H1 (cell line): ENCODE data around the gene VRK2. TPM values are rescaled to one million over a fixed set of nuclear protein-coding genes. Genes with fewer than 3 reads are reported as not detected.

Experiments used
- CTCF ChIA-PET: fragments of 300-600 bp; sonication (Branson Sonifier 250); formaldehyde crosslinking; loops from one replicate; lab custom pipeline; 2021; ENCODE audit not compliant: partially characterized antibody; lab: Charles Lee
- POLR2A ChIA-PET: fragments of 300-600 bp; sonication (Branson Sonifier 250); formaldehyde crosslinking; loops from one replicate; lab custom pipeline; 2021; ENCODE audit warnings: inconsistent platforms; ENCODE audit not compliant: partially characterized antibody; lab: Charles Lee
- DNase-seq, 2 experiments: peaks; one replicate each; pipeline versions ENCODE4 v3.0.0 to v3.0.0-alpha.2; 2010 to 2022; ENCODE audit warnings: low spot score in 2 of 2, low read depth in 1 of 2, mixed read lengths in 1 of 2
- FAIRE-seq: peaks from 2 replicates; lab custom pipeline; 2011; peaks lifted over from hg19 to GRCh38; lab: Jason Lieb, UNC
- H2AFZ ChIP-seq: 2 replicates; pipeline ENCODE4 v1.8.1; 2012; ENCODE audit warnings: low read length, inconsistent platforms
- H2AK5ac ChIP-seq: 2 replicates; pipeline ENCODE4 v1.6.1; 2013; ENCODE audit warnings: low read depth, low read length
- H2BK120ac ChIP-seq: replicated peaks from 2 replicates; pipeline ENCODE3; 2013; ENCODE audit warnings: low read depth, low read length, inconsistent platforms
- H2BK12ac ChIP-seq: 2 replicates; pipeline ENCODE4 v1.6.1; 2013; ENCODE audit warnings: low read depth, low read length
- H2BK15ac ChIP-seq: 2 replicates; pipeline ENCODE4 v1.6.1; 2013; ENCODE audit warnings: low read length
- H2BK20ac ChIP-seq: 2 replicates; pipeline ENCODE4 v1.6.1; 2013; ENCODE audit warnings: low read length
- H2BK5ac ChIP-seq: 2 replicates; pipeline ENCODE4 v1.6.1; 2013; ENCODE audit warnings: low read depth, low read length
- H3K14ac ChIP-seq: 2 replicates; pipeline ENCODE4 v1.6.1; 2013; ENCODE audit warnings: inconsistent platforms; ENCODE audit not compliant: insufficient read length
- H3K18ac ChIP-seq: 2 replicates; pipeline ENCODE4 v1.6.1; 2013; ENCODE audit warnings: low read length; ENCODE audit errors: extremely low read depth
- H3K23ac ChIP-seq: 2 replicates; pipeline ENCODE4 v1.6.1; 2013; ENCODE audit warnings: inconsistent platforms; ENCODE audit not compliant: insufficient read length
- H3K23me2 ChIP-seq: 2 replicates; pipeline ENCODE4 v1.6.1; 2013; ENCODE audit warnings: low read depth, low read length
- H3K27ac ChIP-seq: 2 replicates; pipeline ENCODE4 v1.6.1; 2011; ENCODE audit warnings: low read depth, low read length, inconsistent platforms
- H3K27me3 ChIP-seq, 4 experiments: replicated peaks in 1 of 4; 1 replicate in 1 of 4; 2 replicates in 3 of 4; pipeline versions ENCODE4 v1.6.1 to v1.8.1; 2011 to 2013; ENCODE audit warnings: low read length in 3 of 4, mild to moderate bottlenecking in 3 of 4, inconsistent platforms in 2 of 4, mixed read lengths in 2 of 4, moderate library complexity in 1 of 4; ENCODE audit not compliant: control insufficient read depth in 3 of 4, insufficient read depth in 3 of 4; ENCODE audit errors: extremely low read depth in 1 of 4
- H3K36me3 ChIP-seq, 4 experiments: 2 replicates each; pipeline versions ENCODE4 v1.6.1 to v1.8.1; 2011 to 2013; ENCODE audit warnings: mild to moderate bottlenecking in 4 of 4, low read length in 3 of 4, moderate library complexity in 2 of 4, control low read depth in 1 of 4, inconsistent platforms in 1 of 4; ENCODE audit not compliant: insufficient read depth in 4 of 4, control insufficient read depth in 2 of 4
- H3K4ac ChIP-seq: replicated peaks from 2 replicates; pipeline ENCODE3; 2013; ENCODE audit warnings: low read length, low read depth, mixed read lengths, inconsistent platforms; ENCODE audit not compliant: insufficient read length
- H3K4me1 ChIP-seq, 4 experiments: replicated peaks in 1 of 4; 1 replicate in 1 of 4; 2 replicates in 3 of 4; pipeline versions ENCODE4 v1.6.1 to v1.8.1; 2011 to 2013; ENCODE audit warnings: low read length in 3 of 4, inconsistent platforms in 2 of 4, mixed read lengths in 1 of 4; ENCODE audit not compliant: insufficient read depth in 4 of 4, control insufficient read depth in 3 of 4
- H3K4me2 ChIP-seq, 2 experiments: 2 replicates each; pipeline versions ENCODE4 v1.6.1 to v1.8.1; 2011 to 2013; ENCODE audit warnings: low read depth in 2 of 2, low read length in 2 of 2, control low read depth in 1 of 2, inconsistent platforms in 1 of 2, mild to moderate bottlenecking in 1 of 2; ENCODE audit not compliant: insufficient read depth in 1 of 2
- H3K4me3 ChIP-seq, 4 experiments: fragments of 200-600, 300-600 bp in 1 of 4; sonication (generic), shearing (Covaris generic), sonication (Bioruptor Twin) in 1 of 4; 2 replicates each; pipeline versions ENCODE4 v1.5.1 to v1.8.1; 2011 to 2016; ENCODE audit warnings: low read length in 4 of 4, low read depth in 3 of 4, control low read depth in 2 of 4, inconsistent platforms in 2 of 4, mild to moderate bottlenecking in 2 of 4, mixed read lengths in 1 of 4, moderate library complexity in 1 of 4; ENCODE audit not compliant: insufficient read depth in 2 of 4; ENCODE audit errors: extremely low read depth in 1 of 4
- H3K56ac ChIP-seq: replicated peaks from 2 replicates; pipeline ENCODE3; 2013; ENCODE audit warnings: low read depth, mild to moderate bottlenecking, mixed read lengths, low read length, inconsistent platforms; ENCODE audit not compliant: insufficient read length
- H3K79me1 ChIP-seq: 2 replicates; pipeline ENCODE4 v1.6.1; 2013; ENCODE audit warnings: low read depth, low read length, control low read depth
- H3K79me2 ChIP-seq, 2 experiments: 2 replicates each; pipeline versions ENCODE4 v1.6.1 to v1.8.1; 2012 to 2013; ENCODE audit warnings: low read length in 2 of 2, mild to moderate bottlenecking in 2 of 2, inconsistent platforms in 1 of 2; ENCODE audit not compliant: insufficient read depth in 2 of 2, control insufficient read depth in 1 of 2
- H3K9ac ChIP-seq, 4 experiments: replicated peaks in 1 of 4; 1 replicate in 1 of 4; 2 replicates in 3 of 4; pipeline versions ENCODE4 v1.6.1 to v1.8.1; 2011 to 2013; ENCODE audit warnings: low read depth in 3 of 4, low read length in 3 of 4, control low read depth in 2 of 4, mild to moderate bottlenecking in 2 of 4, moderate library complexity in 2 of 4, inconsistent platforms in 1 of 4; ENCODE audit errors: extremely low read depth in 1 of 4
- H3K9me3 ChIP-seq, 2 experiments: 2 replicates each; pipeline versions ENCODE4 v1.6.1 to v1.8.1; 2012 to 2013; ENCODE audit warnings: mild to moderate bottlenecking in 2 of 2, moderate library complexity in 2 of 2, control low read depth in 1 of 2, inconsistent platforms in 1 of 2, low read depth in 1 of 2, low read length in 1 of 2, mixed read lengths in 1 of 2; ENCODE audit not compliant: insufficient read depth in 2 of 2
- H4K20me1 ChIP-seq, 2 experiments: replicated peaks in 1 of 2; 2 replicates each; pipeline versions ENCODE3 to v1.8.1; 2011 to 2013; ENCODE audit warnings: inconsistent platforms in 2 of 2, low read length in 2 of 2, mild to moderate bottlenecking in 1 of 2; ENCODE audit not compliant: insufficient read depth in 2 of 2, control insufficient read depth in 1 of 2
- H4K5ac ChIP-seq: 2 replicates; pipeline ENCODE4 v1.6.1; 2013; ENCODE audit warnings: low read length, low read depth, mixed read lengths, inconsistent platforms; ENCODE audit not compliant: insufficient read length
- H4K8ac ChIP-seq: 2 replicates; pipeline ENCODE4 v1.8.0; 2013; ENCODE audit warnings: mild to moderate bottlenecking, moderate library complexity, low read length, inconsistent platforms; ENCODE audit not compliant: insufficient read depth; ENCODE audit errors: extremely low read depth
- H4K91ac ChIP-seq: replicated peaks from 2 replicates; pipeline ENCODE3; 2013; ENCODE audit warnings: low read length, mixed read lengths, inconsistent platforms; ENCODE audit not compliant: insufficient read length
- ASH2L ChIP-seq: fragments of 200-600, 300-600 bp; sonication (generic); IDR thresholded peaks from one replicate; pipeline ENCODE4 v1.7.1; 2017; ENCODE audit warnings: low read length
- ATF3 ChIP-seq: IDR thresholded peaks from 2 replicates; pipeline ENCODE4 v1.6.1; 2011; ENCODE audit warnings: low read depth, mild to moderate bottlenecking, low read length; ENCODE audit not compliant: insufficient read depth
- CBX8 ChIP-seq: fragments of 300-800, 300-1000 bp; sonication (generic); IDR thresholded peaks from 2 replicates; pipeline ENCODE4 v1.7.1; 2016; ENCODE audit warnings: low read depth, low read length, borderline replicate concordance
- CHD2 ChIP-seq: IDR thresholded peaks from 2 replicates; pipeline ENCODE4 v1.6.1; 2012; ENCODE audit warnings: low read length, improper control_type of control experiment
- HDAC6 ChIP-seq: IDR thresholded peaks from one replicate; pipeline ENCODE4 v1.7.1; 2012; ENCODE audit warnings: low read depth, mild to moderate bottlenecking, inconsistent platforms, low read length, moderate library complexity
- NANOG ChIP-seq: IDR thresholded peaks from 2 replicates; pipeline ENCODE4 v1.6.1; 2011; ENCODE audit warnings: low read length, low read depth, mild to moderate bottlenecking, inconsistent platforms; ENCODE audit not compliant: insufficient read depth, poor library complexity, severe bottlenecking
- POLR2A ChIP-seq, 2 experiments: IDR thresholded peaks; 1 replicate in 1 of 2; 2 replicates in 1 of 2; pipeline ENCODE4 v1.6.1; 2011; ENCODE audit warnings: low read depth in 2 of 2, low read length in 2 of 2, mild to moderate bottlenecking in 2 of 2; ENCODE audit errors: control extremely low read depth in 1 of 2
- SAP30 ChIP-seq: fragments of 300-600 bp; sonication (generic); IDR thresholded peaks from 2 replicates; pipeline ENCODE4 v1.7.1; 2012; ENCODE audit warnings: low read length, moderate library complexity, mild to moderate bottlenecking, inconsistent platforms; ENCODE audit not compliant: insufficient read depth, insufficient replicate concordance
- SIRT6 ChIP-seq: IDR thresholded peaks from one replicate; pipeline ENCODE4 v1.7.1; 2012; ENCODE audit warnings: low read length, inconsistent platforms
- SP4 ChIP-seq: IDR thresholded peaks from 2 replicates; pipeline ENCODE4 v1.6.1; 2012; ENCODE audit warnings: low read length, inconsistent platforms
- SRF ChIP-seq: IDR thresholded peaks from 2 replicates; pipeline ENCODE4 v1.6.1; 2011; ENCODE audit warnings: mild to moderate bottlenecking, low read depth, low read length, moderate library complexity
- SUZ12 ChIP-seq: fragments of 200-600 bp; sonication (generic); IDR thresholded peaks from 2 replicates; pipeline ENCODE4 v1.6.1; 2012; ENCODE audit warnings: mild to moderate bottlenecking, inconsistent platforms, low read length, moderate library complexity, mixed read lengths
- TAF1 ChIP-seq: IDR thresholded peaks from 2 replicates; pipeline ENCODE4 v1.6.1; 2011; ENCODE audit warnings: mild to moderate bottlenecking, low read depth, low read length
- USF2 ChIP-seq: IDR thresholded peaks from 2 replicates; pipeline ENCODE4 v1.6.1; 2011; ENCODE audit warnings: low read length, improper control_type of control experiment
- WGBS, 2 experiments: shearing (Covaris generic) in 1 of 2; methylation state at CpG; one replicate each; pipeline versions ENCODE4 v1.1.6 to v1.1.7; 2013 to 2015; ENCODE audit warnings: low lambda C conversion rate in 2 of 2, mixed read lengths in 2 of 2, inconsistent platforms in 1 of 2, low coverage in 1 of 2, missing lambda C conversion rate in 1 of 2; ENCODE audit not compliant: insufficient replicate concordance in 2 of 2, insufficient coverage in 1 of 2, insufficient read length in 1 of 2; ENCODE audit errors: extremely low coverage in 1 of 2, missing lambda C conversion rate in 1 of 2; 5-methylcytosine and 5-hydroxymethylcytosine counted together
- polyA plus RNA-seq, 7 experiments: library from polyadenylated mRNA; depleted of rRNA in 3 of 7; stranded (reverse) in 5 of 7; unstranded in 2 of 7; fragments of >200 nt in 5 of 7; fragments of 200-250 nt in 2 of 7; gene quantifications; 1 replicate in 5 of 7; 2 replicates in 1 of 7; 4 replicates in 1 of 7; pipeline versions ENCODE4 v1.2.1 to v1.2.3, GENCODE V29; 2011 to 2013; ENCODE audit warnings: missing spikeins in 2 of 7, mixed read lengths in 2 of 7
- total RNA-seq: library from RNA; stranded (reverse); fragmentation: NEBNext Ultra II Directional; extraction: Animal tissue kit (Norgen Biotek cat#: 25700); gene quantifications from 2 replicates; pipeline ENCODE4 v1.2.1, GENCODE V29; 2021

Gene VRK2
- total and polyA plus RNA-seq, 2 of the 8 experiments (the other 6 are each of a cell fraction or from before 2014, with no cell fraction given): 7.6 to 27.8 TPM

GRCh38 chr2:58072102-58072501, 25.5 kb downstream of the VRK2 start:
- Histone ChIP-seq H3K36me3 (no peaks in the 10 kb centered on the region; a peak in 1 of 8 replicates), H3K4me1 (no peaks in the 10 kb centered on the region), H3K4ac (no peak overlapping the region), H3K79me2 (peaks cover 0 to 14% of the 10 kb centered on the region in 2 experiments; a peak in 2 of 4 replicates), H3K27ac (no peak overlapping the region), H3K23ac (no peak overlapping the region), H3K4me2 (no peak overlapping the region), H3K79me1 (no peaks in the 10 kb centered on the region), H3K56ac (no peak overlapping the region), H3K18ac (no peak overlapping the region), H3K9me3 (no peaks in the 10 kb centered on the region), H3K4me3 (no peak overlapping the region), H3K23me2 (no peaks in the 10 kb centered on the region), H2BK20ac (no peak overlapping the region), H2BK12ac (no peak overlapping the region), H2BK5ac (no peak overlapping the region), H2AK5ac (no peak overlapping the region), H3K27me3 (no peaks in the 10 kb centered on the region), H2AFZ (no peak overlapping the region), H3K9ac (no peak overlapping the region), H4K8ac (no peak overlapping the region), H4K20me1 (no peaks in the 10 kb centered on the region), H4K5ac (no peak overlapping the region), H2BK120ac (no peak overlapping the region), H2BK15ac (no peak overlapping the region), H4K91ac (no peak overlapping the region), H3K14ac (no peak overlapping the region)
- POLR2A ChIA-PET: no interaction called here
- FAIRE-seq (no peak), DNase-seq (no peak)
- CTCF ChIA-PET: no interaction called here
- WGBS, 2 experiments: 92% methylated on average over 1 of the region's 1 CpG; no CpG with 5 or more reads in 1 of the 2 experiments
- TF ChIP-seq SIRT6 (no peak), HDAC6 (no peak), USF2 (no peak), SAP30 (no peak), ASH2L (no peak), NANOG (no peak), SP4 (no peak), ATF3 (no peak), CHD2 (no peak), CBX8 (no peak), TAF1 (no peak), SUZ12 (no peak), POLR2A (IDR thresholded peaks at IDR 0.05; ENCODE audit: control extremely low read depth in 1 of 2, low read depth in 2 of 2, low read length in 2 of 2) (no peak), SRF (no peak)
